ENCODE data around the gene ZKSCAN4.

ZKSCAN4 gene

GRCh38 chr6:28240471-28240870, 11.6 kb downstream of the ZKSCAN4 start:
- DNase-seq (ENCODE audit: low read depth in 1 of 2, low spot score in 1 of 2): no peak
- TF ChIP-seq JUND (IDR thresholded peaks at IDR 0.05; ENCODE audit: low read depth): no peak
- in situ Hi-C loops (cut with HindIII; ENCODE audit: low pct_unique_long_range_greater_than_20kb, low sequenced_read_pairs): no loop called here

- TF ChIP-seq JUND (IDR thresholded peaks at IDR 0.05; ENCODE audit: low read depth): no peak
- in situ Hi-C loops (cut with HindIII; ENCODE audit: low pct_unique_long_range_greater_than_20kb, low sequenced_read_pairs): no loop called here
- DNase-seq (ENCODE audit: low read depth in 1 of 2, low spot score in 1 of 2): no peak
These were observed 12.4 kb downstream of the ZKSCAN4 start for GRCh38 chr6:28239636-28240035.

GRCh38 chr6:28235912-28236452, 16.1 kb downstream of the ZKSCAN4 start:
- TF ChIP-seq JUND (IDR thresholded peaks at IDR 0.05; ENCODE audit: low read depth): no peak
- in situ Hi-C loops (cut with HindIII; ENCODE audit: low pct_unique_long_range_greater_than_20kb, low sequenced_read_pairs): no loop called here
- no peak for DNase-seq (ENCODE audit: low read depth in 1 of 2, low spot score in 1 of 2)

- no peak for DNase-seq (ENCODE audit: low read depth in 1 of 2, low spot score in 1 of 2)
- in situ Hi-C loops (cut with HindIII; ENCODE audit: low pct_unique_long_range_greater_than_20kb, low sequenced_read_pairs): no loop called here
- no peak for TF ChIP-seq JUND (IDR thresholded peaks at IDR 0.05; ENCODE audit: low read depth)
These were observed 19.3 kb downstream of the ZKSCAN4 start for GRCh38 chr6:28232785-28233184.

GRCh38 chr6:28226460-28226859, 25.6 kb downstream of the ZKSCAN4 start:
- in situ Hi-C loops (cut with HindIII; ENCODE audit: low pct_unique_long_range_greater_than_20kb, low sequenced_read_pairs): no loop called here
- no peak for DNase-seq (ENCODE audit: low read depth in 1 of 2, low spot score in 1 of 2)
- no peak for TF ChIP-seq JUND (IDR thresholded peaks at IDR 0.05; ENCODE audit: low read depth)

- in situ Hi-C loops (cut with HindIII; ENCODE audit: low pct_unique_long_range_greater_than_20kb, low sequenced_read_pairs): no loop called here
- DNase-seq (ENCODE audit: low read depth in 1 of 2, low spot score in 1 of 2): peak; percentile 45 to 91
- TF ChIP-seq JUND (IDR thresholded peaks at IDR 0.05; ENCODE audit: low read depth): no peak
These were observed 26.8 kb downstream of the ZKSCAN4 start, which contains the start of gene ZSCAN9 for GRCh38 chr6:28225056-28225834. Gene ZSCAN9 (plus strand): TSS chr6:28225275. CDS start chr6:28227085, 1,810 bp downstream.

- TF ChIP-seq JUND (IDR thresholded peaks at IDR 0.05; ENCODE audit: low read depth): no peak
- DNase-seq (ENCODE audit: low read depth in 1 of 2, low spot score in 1 of 2): no peak
- in situ Hi-C loops (cut with HindIII; ENCODE audit: low pct_unique_long_range_greater_than_20kb, low sequenced_read_pairs): no loop called here
These were observed 27.7 kb downstream of the ZKSCAN4 start for GRCh38 chr6:28224131-28225055.

- no peak for TF ChIP-seq JUND (IDR thresholded peaks at IDR 0.05; ENCODE audit: low read depth)
- in situ Hi-C loops (cut with HindIII; ENCODE audit: low pct_unique_long_range_greater_than_20kb, low sequenced_read_pairs): no loop called here
- no peak for DNase-seq (ENCODE audit: low read depth in 1 of 2, low spot score in 1 of 2)
These were observed 31.6 kb downstream of the ZKSCAN4 start for GRCh38 chr6:28220257-28221133.

- in situ Hi-C loops (cut with HindIII; ENCODE audit: low pct_unique_long_range_greater_than_20kb, low sequenced_read_pairs): no loop called here
- peak; percentile 71 to 74 for DNase-seq (ENCODE audit: low read depth in 1 of 2, low spot score in 1 of 2)
- TF ChIP-seq JUND (IDR thresholded peaks at IDR 0.05; ENCODE audit: low read depth): no peak
These were observed 33.5 kb downstream of the ZKSCAN4 start for GRCh38 chr6:28218312-28219248.

- no peak for TF ChIP-seq JUND (IDR thresholded peaks at IDR 0.05; ENCODE audit: low read depth)
- in situ Hi-C loops (cut with HindIII; ENCODE audit: low pct_unique_long_range_greater_than_20kb, low sequenced_read_pairs): no loop called here
- no peak for DNase-seq (ENCODE audit: low read depth in 1 of 2, low spot score in 1 of 2)
These were observed 34.2 kb downstream of the ZKSCAN4 start for GRCh38 chr6:28217890-28218289.

GRCh38 chr6:28215425-28215824, 36.6 kb downstream of the ZKSCAN4 start:
- DNase-seq (ENCODE audit: low read depth in 1 of 2, low spot score in 1 of 2): no peak
- in situ Hi-C loops (cut with HindIII; ENCODE audit: low pct_unique_long_range_greater_than_20kb, low sequenced_read_pairs): no loop called here
- no peak for TF ChIP-seq JUND (IDR thresholded peaks at IDR 0.05; ENCODE audit: low read depth)

Measured in T47D (cell line).